IMR-90 (cell line): ENCODE results near the gene KCNG4. TPM values are rescaled to one million over a fixed set of nuclear protein-coding genes. Genes with fewer than 3 reads are reported as not detected.

Source experiments
- ATAC-seq: fragments of 200-7000 bp; cut with Tn5 transposase; 2 replicates; pipeline ENCODE4 v1.9.1; 2020; ENCODE audit warnings: low read depth, mild to moderate bottlenecking, moderate library complexity
- BruUV-seq: library from RNA; stranded (reverse); fragments of 400-500 nt; replicated peaks from 2 replicates; lab custom pipeline; 2021; lab: Mats Ljungman, UMichigan
- CTCF ChIA-PET: fragments of 300-600 bp; formaldehyde crosslinking; extraction: SDS; loops from one replicate; lab custom pipeline; 2021; ENCODE audit warnings: antibody characterized with exemption; lab: Yijun Ruan, JAX
- POLR2A ChIA-PET: fragments of 300-600 bp; sonication (Branson Sonifier 250); formaldehyde crosslinking; loops from one replicate; lab custom pipeline; 2022; ENCODE audit warnings: antibody characterized with exemption; ENCODE audit not compliant: unreplicated experiment; lab: Charles Lee
- DNase-seq: peaks from one replicate; pipeline ENCODE4 v3.0.0; 2013
- H2AFZ ChIP-seq: replicated peaks from 2 replicates; pipeline ENCODE3; 2013; ENCODE audit warnings: low read length, mild to moderate bottlenecking; ENCODE audit not compliant: poor library complexity
- H2AK5ac ChIP-seq: 2 replicates; pipeline ENCODE4 v1.6.1; 2013; ENCODE audit warnings: low read depth, low read length, inconsistent platforms
- H2AK9ac ChIP-seq: replicated peaks from 2 replicates; pipeline ENCODE3; 2013; ENCODE audit warnings: mild to moderate bottlenecking, low read depth, low read length, moderate library complexity; ENCODE audit not compliant: poor library complexity
- H2BK120ac ChIP-seq: 2 replicates; pipeline ENCODE4 v1.6.1; 2013; ENCODE audit warnings: low read depth, low read length, inconsistent platforms
- H2BK15ac ChIP-seq: 3 replicates; pipeline ENCODE4 v1.6.1; 2013; ENCODE audit warnings: low read depth, low read length, inconsistent platforms
- H2BK20ac ChIP-seq: 2 replicates; pipeline ENCODE4 v1.6.1; 2013; ENCODE audit warnings: low read depth, mild to moderate bottlenecking, inconsistent platforms, low read length, moderate library complexity
- H2BK5ac ChIP-seq: 2 replicates; pipeline ENCODE4 v1.6.1; 2013; ENCODE audit warnings: mild to moderate bottlenecking, low read depth, low read length, inconsistent platforms; ENCODE audit not compliant: poor library complexity, severe bottlenecking
- H3K14ac ChIP-seq: replicated peaks from 2 replicates; pipeline ENCODE4 v1.6.1; 2013; ENCODE audit warnings: low read depth, low read length, inconsistent platforms
- H3K18ac ChIP-seq: 2 replicates; pipeline ENCODE4 v1.6.1; 2013; ENCODE audit warnings: low read depth, low read length, control low read depth
- H3K23ac ChIP-seq: 2 replicates; pipeline ENCODE4 v1.6.1; 2013; ENCODE audit warnings: low read depth, low read length, inconsistent platforms
- H3K27ac ChIP-seq: 2 replicates; pipeline ENCODE4 v1.5.1; 2013; ENCODE audit warnings: mild to moderate bottlenecking, control low read depth, low read length; ENCODE audit not compliant: insufficient read depth
- H3K27me3 ChIP-seq: 2 replicates; pipeline ENCODE4 v1.6.1; 2013; ENCODE audit warnings: low read length; ENCODE audit not compliant: control insufficient read depth, insufficient read depth
- H3K36me3 ChIP-seq: 2 replicates; pipeline ENCODE4 v1.6.1; 2013; ENCODE audit warnings: low read length, mixed read lengths; ENCODE audit not compliant: control insufficient read depth, insufficient read depth
- H3K4ac ChIP-seq: 2 replicates; pipeline ENCODE4 v1.6.1; 2013; ENCODE audit warnings: low read depth, low read length, inconsistent platforms
- H3K4me1 ChIP-seq: 2 replicates; pipeline ENCODE4 v1.6.1; 2013; ENCODE audit warnings: low read length, mixed read lengths; ENCODE audit not compliant: control insufficient read depth, insufficient read depth
- H3K4me2 ChIP-seq: 2 replicates; pipeline ENCODE4 v1.6.1; 2013; ENCODE audit warnings: low read depth, mild to moderate bottlenecking, control low read depth, low read length, moderate library complexity
- H3K4me3 ChIP-seq: 2 replicates; pipeline ENCODE4 v1.5.1; 2013; ENCODE audit warnings: low read depth, mild to moderate bottlenecking, control low read depth, low read length, moderate library complexity; ENCODE audit not compliant: insufficient read depth
- H3K56ac ChIP-seq: 2 replicates; pipeline ENCODE4 v1.6.1; 2013; ENCODE audit warnings: low read length, inconsistent platforms; ENCODE audit not compliant: insufficient read depth; ENCODE audit errors: extremely low read depth
- H3K79me1 ChIP-seq, 2 experiments: 2 replicates each; pipeline ENCODE4 v1.6.1; 2013; ENCODE audit warnings: low read length in 2 of 2, inconsistent platforms in 1 of 2, low read depth in 1 of 2
- H3K9ac ChIP-seq: 2 replicates; pipeline ENCODE4 v1.6.1; 2013; ENCODE audit warnings: low read depth, low read length, control low read depth
- H3K9me1 ChIP-seq: 2 replicates; pipeline ENCODE4 v1.6.1; 2013; ENCODE audit warnings: low read length, inconsistent platforms; ENCODE audit not compliant: insufficient read depth
- H3K9me3 ChIP-seq: 2 replicates; pipeline ENCODE4 v1.6.1; 2013; ENCODE audit warnings: low read length; ENCODE audit not compliant: control insufficient read depth, insufficient read depth
- H4K20me1 ChIP-seq: 2 replicates; pipeline ENCODE4 v1.6.1; 2013; ENCODE audit warnings: low read length, inconsistent platforms; ENCODE audit not compliant: insufficient read depth
- H4K5ac ChIP-seq: 2 replicates; pipeline ENCODE4 v1.6.1; 2013; ENCODE audit warnings: mild to moderate bottlenecking, low read depth, low read length, control low read depth
- H4K8ac ChIP-seq, 2 experiments: 2 replicates each; pipeline ENCODE4 v1.6.1; 2013; ENCODE audit warnings: low read depth in 2 of 2, low read length in 2 of 2, control low read depth in 1 of 2, inconsistent platforms in 1 of 2
- H4K91ac ChIP-seq: 2 replicates; pipeline ENCODE4 v1.6.1; 2013; ENCODE audit warnings: low read depth, low read length, inconsistent platforms; ENCODE audit not compliant: insufficient read depth
- BHLHE40 ChIP-seq: fragments of 150-350 bp; IDR thresholded peaks from 2 replicates; pipeline ENCODE4 v1.6.1; 2016; ENCODE audit warnings: mild to moderate bottlenecking, low read depth, low read length
- CEBPB ChIP-seq: IDR thresholded peaks from 2 replicates; pipeline ENCODE4 v1.6.1; 2012; ENCODE audit warnings: low read depth, low read length, improper control_type of control experiment
- CHD1 ChIP-seq: IDR thresholded peaks from 2 replicates; pipeline ENCODE4 v1.6.1; 2012; ENCODE audit warnings: low read depth, low read length, improper control_type of control experiment
- CTCF ChIP-seq: conservative IDR thresholded peaks from 2 replicates; pipeline ENCODE4 v1.5.1; 2012; ENCODE audit warnings: mild to moderate bottlenecking, low read depth, low read length, improper control_type of control experiment
- ELK1 ChIP-seq: fragments of 150-350 bp; IDR thresholded peaks from 2 replicates; pipeline ENCODE4 v1.6.1; 2016; ENCODE audit warnings: low read depth, mild to moderate bottlenecking, low read length, moderate library complexity, borderline replicate concordance
- FOS ChIP-seq: fragments of 150-350 bp; IDR thresholded peaks from 2 replicates; pipeline ENCODE4 v1.6.1; 2016; ENCODE audit warnings: low read depth, low read length
- MAFK ChIP-seq: IDR thresholded peaks from 2 replicates; pipeline ENCODE4 v1.6.1; 2012; ENCODE audit warnings: low read depth, low read length, improper control_type of control experiment
- MAZ ChIP-seq: IDR thresholded peaks from 2 replicates; pipeline ENCODE4 v1.6.1; 2012; ENCODE audit warnings: low read depth, mild to moderate bottlenecking, low read length, improper control_type of control experiment, moderate library complexity, borderline replicate concordance
- MXI1 ChIP-seq: IDR thresholded peaks from 2 replicates; pipeline ENCODE4 v1.6.1; 2012; ENCODE audit warnings: low read depth, mild to moderate bottlenecking, low read length, moderate library complexity, borderline replicate concordance
- NFE2L2 ChIP-seq: fragments of 150-350 bp; IDR thresholded peaks from 2 replicates; pipeline ENCODE4 v1.6.1; 2016; ENCODE audit warnings: low read depth, mild to moderate bottlenecking, low read length
- POLR2A ChIP-seq: IDR thresholded peaks from 2 replicates; pipeline ENCODE4 v1.6.1; 2012; ENCODE audit warnings: mild to moderate bottlenecking, low read depth, low read length
- RAD21 ChIP-seq: IDR thresholded peaks from 2 replicates; pipeline ENCODE4 v1.6.1; 2012; ENCODE audit warnings: low read length, improper control_type of control experiment
- RCOR1 ChIP-seq: IDR thresholded peaks from 2 replicates; pipeline ENCODE4 v1.6.1; 2012; ENCODE audit warnings: mild to moderate bottlenecking, low read length, improper control_type of control experiment; ENCODE audit not compliant: insufficient replicate concordance
- RFX5 ChIP-seq: IDR thresholded peaks from 2 replicates; pipeline ENCODE4 v1.8.0; 2012; ENCODE audit warnings: low read depth, mild to moderate bottlenecking, low read length, moderate library complexity
- SMC3 ChIP-seq: fragments of 150-350 bp; IDR thresholded peaks from 2 replicates; pipeline ENCODE4 v1.6.1; 2016; ENCODE audit warnings: low read depth, mild to moderate bottlenecking, antibody characterized with exemption, low read length, moderate library complexity
- USF2 ChIP-seq: fragments of 150-350 bp; IDR thresholded peaks from 2 replicates; pipeline ENCODE4 v1.6.1; 2017; ENCODE audit warnings: mild to moderate bottlenecking, antibody characterized with exemption, low read length, low read depth
- WGBS, 2 experiments: methylation state at CpG; one replicate each; pipeline versions ENCODE4 v1.1.5 to v1.1.7; 2013; ENCODE audit warnings: missing lambda C conversion rate in 2 of 2; ENCODE audit not compliant: insufficient read length in 1 of 2; ENCODE audit errors: extremely low coverage in 2 of 2; 5-methylcytosine and 5-hydroxymethylcytosine counted together
- dilution Hi-C: fragments of 300-500 bp; cut with HindIII; formaldehyde crosslinking; loops from one replicate; pipeline ENCODE4 v1.14.3; 2018; ENCODE audit warnings: low sequenced_read_pairs; ENCODE audit not compliant: unreplicated experiment
- in situ Hi-C: fragments of 300-500 bp; cut with MboI; formaldehyde crosslinking; loops from 3 replicates; pipeline ENCODE4 v1.14.3; 2019; ENCODE audit warnings: low sequenced_read_pairs, inconsistent platforms, mixed read lengths
- intact Hi-C: fragments of 100-400 bp; cut with micrococcal nuclease; formaldehyde crosslinking; loops from 2 replicates; pipeline ENCODE4 v1.10.0; 2022
- polyA plus RNA-seq, 3 experiments: library from polyadenylated mRNA; depleted of rRNA; stranded (reverse); fragments of >200 nt; gene quantifications; 2 replicates each; pipeline ENCODE4 v1.2.3, GENCODE V29; 2012; ENCODE audit warnings: low replicate concordance in 1 of 3
- total RNA-seq: library from RNA; depleted of rRNA; stranded (reverse); fragments of >200 nt; gene quantifications from 2 replicates; pipeline ENCODE4 v1.2.3, GENCODE V29; 2012

The KCNG4 gene
- total and polyA plus RNA-seq, 2 of the 4 experiments (the other 2 are of a cell fraction) = not detected

- Histone ChIP-seq H3K9me1 (no peaks in the 10 kb centered on the region), H3K27me3 (peaks cover 67% of the 10 kb centered on the region), H4K20me1 (no peaks in the 10 kb centered on the region), H3K36me3 (no peaks in the 10 kb centered on the region), H3K18ac (no peak overlapping the region), H3K9ac (no peak overlapping the region), H3K79me1 (no peaks in the 10 kb centered on the region), H4K91ac (no peak overlapping the region), H4K5ac (no peak overlapping the region), H2BK5ac (no peak overlapping the region), H3K14ac (no peak overlapping the region), H2BK20ac (no peak overlapping the region), H3K4me3 (no peak overlapping the region), H2BK120ac (no peak overlapping the region), H2AFZ (no peak overlapping the region), H3K56ac (no peak overlapping the region), H3K27ac (no peak overlapping the region), H3K23ac (no peak overlapping the region), H3K4me2 (no peak overlapping the region), H3K4ac (no peak overlapping the region), H4K8ac (no peak overlapping the region), H2BK15ac (no peak overlapping the region), H3K4me1 (no peaks in the 10 kb centered on the region; the same call in 1 of the 2 replicates), H2AK5ac (no peak overlapping the region), H3K9me3 (peaks cover 7% of the 10 kb centered on the region), H2AK9ac (no peak overlapping the region)
- intact Hi-C loops = no loop called here
- BruUV-seq = no TSS peak
- WGBS, 2 experiments = no CpG with 5 or more reads among the region's 9 CpGs
- ATAC-seq = no peak
- no peak for DNase-seq
- ChIA-PET CTCF (no interaction called here), POLR2A (no interaction called here)
- no peak for TF ChIP-seq ELK1
- no peak for TF ChIP-seq SMC3
- no peak for TF ChIP-seq MAFK
- no peak for TF ChIP-seq RFX5
- TF ChIP-seq BHLHE40 = no peak
- no peak for TF ChIP-seq POLR2A
- TF ChIP-seq CTCF = no peak
- no peak for TF ChIP-seq CHD1
- TF ChIP-seq RAD21 = no peak
- TF ChIP-seq USF2 = no peak
- no peak for TF ChIP-seq RCOR1
- TF ChIP-seq FOS = no peak
- no peak for TF ChIP-seq MAZ
- TF ChIP-seq MXI1 = no peak
- TF ChIP-seq CEBPB = no peak
- no peak for TF ChIP-seq NFE2L2
- in situ Hi-C loops = no loop called here
- dilution Hi-C loops = no loop called here
These were observed 3.0 kb upstream of the KCNG4 start for GRCh38 chr16:84242839-84243238.
